Body of pancreas (tissue), 4 donors: ENCODE measurements around the gene SLC52A3. TPM values are rescaled to one million over a fixed set of nuclear protein-coding genes. Genes with fewer than 3 reads are reported as not detected.

Experiments used
- ATAC-seq: fragments of 150-250 bp; one replicate; pipeline ENCODE4 v1.9.1; 2016
- DNase-seq, 4 donors: peaks; one replicate each; pipeline ENCODE4 v3.0.0-alpha.2; 2019
- H3K27ac ChIP-seq, 4 donors: fragments of 200-600 bp; sonication (generic); 1 replicate in 3 of 4; 2 replicates in 1 of 4; pipeline versions ENCODE4 v1.5.1 to v1.6.1; 2016 to 2019; ENCODE audit warnings: mild to moderate bottlenecking in 1 of 4, mixed read lengths in 1 of 4, moderate library complexity in 1 of 4
- H3K27me3 ChIP-seq, 2 donors: fragments of 200-600 bp; sonication (generic); one replicate each; pipeline ENCODE4 v1.6.0; 2016; ENCODE audit warnings: mild to moderate bottlenecking in 1 of 2
- H3K36me3 ChIP-seq, 2 donors: fragments of 200-600 bp; sonication (generic); replicated peaks in 1 of 2; 2 replicates each; pipeline ENCODE4 v1.5.1; 2016; ENCODE audit warnings: low read depth in 2 of 2; ENCODE audit not compliant: insufficient read depth in 1 of 2
- H3K4me1 ChIP-seq: fragments of 200-600 bp; sonication (generic); one replicate; pipeline ENCODE4 v1.6.0; 2016
- H3K4me3 ChIP-seq, 2 donors: fragments of 200-600 bp; sonication (generic); 1 replicate in 1 of 2; 2 replicates in 1 of 2; pipeline ENCODE4 v1.5.1; 2016 to 2019
- H3K9me3 ChIP-seq, 3 donors: fragments of 200-600 bp; sonication (generic); 1 replicate in 2 of 3; 2 replicates in 1 of 3; pipeline ENCODE4 v1.5.1; 2016
- CTCF ChIP-seq, 7 experiments: fragments of 450-650 bp in 4 of 7; fragments of 200-600 bp in 3 of 7; sonication (generic) in 3 of 7; IDR thresholded peaks; one replicate each; pipeline ENCODE4 v1.5.1; 2016 to 2019; ENCODE audit warnings: antibody characterized with exemption in 7 of 7
- POLR2A ChIP-seq, 3 donors: fragments of 450-650 bp; IDR thresholded peaks; one replicate each; pipeline ENCODE4 v1.6.1; 2016; ENCODE audit warnings: antibody characterized with exemption in 3 of 3, mild to moderate bottlenecking in 2 of 3
- WGBS, 2 donors: methylation state at CpG; one replicate each; pipeline ENCODE4 v1.1.5; 2017; 5-methylcytosine and 5-hydroxymethylcytosine counted together
- intact Hi-C: fragments of 100-400 bp; cut with DNase I; formaldehyde crosslinking; loops from one replicate; pipeline ENCODE4 v1.15.1; 2023
- total RNA-seq, 2 donors: library from RNA; depleted of rRNA; stranded (reverse); fragments of >200 nt; gene quantifications; one replicate each; pipeline ENCODE4 v1.1.0, GENCODE V29; 2016

Gene SLC52A3
- total RNA-seq, 2 donors from 2014 or later, result 0.33 to 1.3 TPM

GRCh38 chr20:752291-752690, 16.0 kb downstream of the SLC52A3 start:
- Histone ChIP-seq H3K27me3 (no peaks in the 10 kb centered on the region), H3K4me1 (no peaks in the 10 kb centered on the region), H3K9me3 (no peaks in the 10 kb centered on the region), H3K36me3 (no peaks in the 10 kb centered on the region), H3K4me3 (no peak overlapping the region), H3K27ac (no peak overlapping the region)
- 72 to 78% methylated on average over 5 of the region's 5 CpGs for WGBS, 2 donors
- no peak for ATAC-seq
- no peak for DNase-seq
- no peak for TF ChIP-seq CTCF (IDR thresholded peaks at IDR 0.05)
- TF ChIP-seq POLR2A (IDR thresholded peaks at IDR 0.05), result no peak
- intact Hi-C loops, result no loop called here

- ATAC-seq (no peak), DNase-seq (no peak)
- no peaks in the 10 kb centered on the region for H3K9me3 ChIP-seq
- no peak overlapping the region for H3K4me3 ChIP-seq
- intact Hi-C loops, result no loop called here
- no peak overlapping the region for H3K27ac ChIP-seq
- no peaks in the 10 kb centered on the region for H3K27me3 ChIP-seq
- no peak for TF ChIP-seq CTCF (IDR thresholded peaks at IDR 0.05)
- no peak for TF ChIP-seq POLR2A (IDR thresholded peaks at IDR 0.05)
- WGBS, 2 donors, result 64 to 72% methylated on average over 5 of the region's 5 CpGs
- no peaks in the 10 kb centered on the region for H3K4me1 ChIP-seq
- no peaks in the 10 kb centered on the region for H3K36me3 ChIP-seq
Measured at GRCh38 chr20:751761-752160, 16.5 kb downstream of the SLC52A3 start.

- Histone ChIP-seq H3K4me3 (no peak overlapping the region), H3K36me3 (no peaks in the 10 kb centered on the region), H3K4me1 (no peaks in the 10 kb centered on the region), H3K9me3 (no peaks in the 10 kb centered on the region), H3K27ac (no peak overlapping the region), H3K27me3 (no peaks in the 10 kb centered on the region)
- no peak for DNase-seq
- WGBS, 2 donors, result 80 to 85% methylated on average over 3 of the region's 3 CpGs
- TF ChIP-seq POLR2A (IDR thresholded peaks at IDR 0.05) (no peak), CTCF (IDR thresholded peaks at IDR 0.05) (no peak)
- no peak for ATAC-seq
- intact Hi-C loops, result no loop called here
Measured at GRCh38 chr20:750801-751200, 17.5 kb downstream of the SLC52A3 start.

- no peaks in the 10 kb centered on the region for H3K9me3 ChIP-seq
- intact Hi-C loops, result no loop called here
- no peaks in the 10 kb centered on the region for H3K4me1 ChIP-seq
- H3K27ac ChIP-seq, result no peak overlapping the region
- WGBS, 2 donors, result 76 to 78% methylated on average over 4 of the region's 4 CpGs
- no peak for DNase-seq
- no peak overlapping the region for H3K4me3 ChIP-seq
- ATAC-seq, result no peak
- H3K27me3 ChIP-seq, result no peaks in the 10 kb centered on the region
- TF ChIP-seq CTCF (IDR thresholded peaks at IDR 0.05), result no peak
- TF ChIP-seq POLR2A (IDR thresholded peaks at IDR 0.05), result no peak
- H3K36me3 ChIP-seq, result no peaks in the 10 kb centered on the region
Measured at GRCh38 chr20:745683-746301, 22.5 kb downstream of the SLC52A3 start.

GRCh38 chr20:742156-742555, 26.1 kb downstream of the SLC52A3 start:
- ATAC-seq, result no peak
- TF ChIP-seq POLR2A (IDR thresholded peaks at IDR 0.05) (no peak), CTCF (IDR thresholded peaks at IDR 0.05) (no peak)
- no peak for DNase-seq
- Histone ChIP-seq H3K36me3 (no peaks in the 10 kb centered on the region), H3K4me1 (no peaks in the 10 kb centered on the region), H3K9me3 (no peaks in the 10 kb centered on the region), H3K27ac (no peak overlapping the region), H3K27me3 (no peaks in the 10 kb centered on the region), H3K4me3 (no peak overlapping the region)
- intact Hi-C loops, result no loop called here
- WGBS, 2 donors, result 37 to 50% methylated on average over 2 of the region's 2 CpGs
